ENCODE results near the gene ATP8A2. TPM values are rescaled to one million over a fixed set of nuclear protein-coding genes. Genes with fewer than 3 reads are reported as not detected.

Gene ATP8A2
- total and polyA plus RNA-seq, 10 of the 15 experiments (the other 5 are each of a cell fraction or from before 2014, with no cell fraction given): 0.01 to 0.04 (median 0.04) TPM; not detected in 7

GRCh38 chr13:25662516-25662915 is 290.7 kb downstream of the ATP8A2 start:
- SMC1A ChIA-PET (ENCODE audit: uncharacterized antibody, unreplicated experiment): no interaction called here
- H4K20me1 ChIP-seq (ENCODE audit: control insufficient read depth, insufficient read depth): no peaks in the 10 kb centered on the region
- H3K4me3 ChIP-seq: no peak overlapping the region
- DNase-seq (ENCODE audit: low read depth, low spot score): no peak
- H3K27me3 ChIP-seq (replicated peaks in 1 of 2; ENCODE audit: control insufficient read depth in 2 of 2, insufficient read depth in 2 of 2, low read length in 1 of 2): no peaks in the 10 kb centered on the region; a peak in 1 of 4 replicates
- no peak for FAIRE-seq
- CTCF ChIA-PET: no interaction called here
- no peaks in the 10 kb centered on the region for H3K79me2 ChIP-seq (ENCODE audit: control insufficient read depth, insufficient read depth, low read length)
- TF ChIP-seq HDGF (IDR thresholded peaks at IDR 0.05): no peak
- TF ChIP-seq NR2C2 (IDR thresholded peaks at IDR 0.05; ENCODE audit: borderline replicate concordance, control insufficient read depth, insufficient read length, low read depth): no peak
- no peak for TF ChIP-seq IRF3 (IDR thresholded peaks at IDR 0.05)
- TF ChIP-seq SMAD1 (IDR thresholded peaks at IDR 0.05; ENCODE audit: low read depth, partially characterized antibody): no peak
- no peak for TF ChIP-seq EGR1 (IDR thresholded peaks at IDR 0.05; ENCODE audit: borderline replicate concordance in 1 of 2, low read depth in 2 of 2, low read length in 2 of 2)
- TF ChIP-seq RAD21 (IDR thresholded peaks at IDR 0.05; ENCODE audit: insufficient read depth, low read depth, low read length): no peak
- TF ChIP-seq, protein P1, sequence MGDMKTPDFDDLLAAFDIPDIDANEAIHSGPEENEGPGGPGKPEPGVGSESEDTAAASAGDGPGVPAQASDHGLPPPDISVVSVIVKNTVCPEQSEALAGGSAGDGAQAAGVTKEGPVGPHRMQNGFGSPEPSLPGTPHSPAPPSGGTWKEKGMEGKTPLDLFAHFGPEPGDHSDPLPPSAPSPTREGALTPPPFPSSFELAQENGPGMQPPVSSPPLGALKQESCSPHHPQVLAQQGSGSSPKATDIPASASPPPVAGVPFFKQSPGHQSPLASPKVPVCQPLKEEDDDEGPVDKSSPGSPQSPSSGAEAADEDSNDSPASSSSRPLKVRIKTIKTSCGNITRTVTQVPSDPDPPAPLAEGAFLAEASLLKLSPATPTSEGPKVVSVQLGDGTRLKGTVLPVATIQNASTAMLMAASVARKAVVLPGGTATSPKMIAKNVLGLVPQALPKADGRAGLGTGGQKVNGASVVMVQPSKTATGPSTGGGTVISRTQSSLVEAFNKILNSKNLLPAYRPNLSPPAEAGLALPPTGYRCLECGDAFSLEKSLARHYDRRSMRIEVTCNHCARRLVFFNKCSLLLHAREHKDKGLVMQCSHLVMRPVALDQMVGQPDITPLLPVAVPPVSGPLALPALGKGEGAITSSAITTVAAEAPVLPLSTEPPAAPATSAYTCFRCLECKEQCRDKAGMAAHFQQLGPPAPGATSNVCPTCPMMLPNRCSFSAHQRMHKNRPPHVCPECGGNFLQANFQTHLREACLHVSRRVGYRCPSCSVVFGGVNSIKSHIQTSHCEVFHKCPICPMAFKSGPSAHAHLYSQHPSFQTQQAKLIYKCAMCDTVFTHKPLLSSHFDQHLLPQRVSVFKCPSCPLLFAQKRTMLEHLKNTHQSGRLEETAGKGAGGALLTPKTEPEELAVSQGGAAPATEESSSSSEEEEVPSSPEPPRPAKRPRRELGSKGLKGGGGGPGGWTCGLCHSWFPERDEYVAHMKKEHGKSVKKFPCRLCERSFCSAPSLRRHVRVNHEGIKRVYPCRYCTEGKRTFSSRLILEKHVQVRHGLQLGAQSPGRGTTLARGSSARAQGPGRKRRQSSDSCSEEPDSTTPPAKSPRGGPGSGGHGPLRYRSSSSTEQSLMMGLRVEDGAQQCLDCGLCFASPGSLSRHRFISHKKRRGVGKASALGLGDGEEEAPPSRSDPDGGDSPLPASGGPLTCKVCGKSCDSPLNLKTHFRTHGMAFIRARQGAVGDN (IDR thresholded peaks at IDR 0.05): no peak
- no peak for TF ChIP-seq RELB (IDR thresholded peaks at IDR 0.05; ENCODE audit: low read depth)
- TF ChIP-seq USF2 (IDR thresholded peaks at IDR 0.05; ENCODE audit: borderline replicate concordance, low read depth, low read length): no peak
- no peak for TF ChIP-seq IKZF2 (IDR thresholded peaks at IDR 0.05)
- RAD21 ChIA-PET (ENCODE audit: unreplicated experiment): no interaction called here
- no peaks in the 10 kb centered on the region for H3K36me3 ChIP-seq (ENCODE audit: control insufficient read depth in 2 of 2, insufficient read depth in 2 of 2, low read length in 1 of 2)
- WGBS (ENCODE audit: insufficient coverage, insufficient replicate concordance, low lambda C conversion rate, missing lambda C conversion rate): 0% methylated on average over 1 of the region's 1 CpG
- no peak overlapping the region for H2AFZ ChIP-seq (ENCODE audit: control insufficient read depth, low read depth, low read length)
- intact Hi-C loops (cut with micrococcal nuclease; ENCODE audit: unreplicated experiment): no loop called here
- no peak overlapping the region for H3K9ac ChIP-seq (ENCODE audit: control insufficient read depth, insufficient read depth, low read length)
- POLR2A ChIA-PET: no interaction called here
- H3K27ac ChIP-seq (ENCODE audit: control insufficient read depth, insufficient read depth): no peak overlapping the region
- no peaks in the 10 kb centered on the region for H3K9me3 ChIP-seq (replicated peaks; ENCODE audit: control insufficient read depth, insufficient read depth, low read length)
- no peak for ATAC-seq
- no peaks in the 10 kb centered on the region for H3K4me1 ChIP-seq (ENCODE audit: control insufficient read depth, insufficient read depth, low read length)
- in situ Hi-C loops (cut with MboI): no loop called here
- H3K4me2 ChIP-seq (ENCODE audit: control insufficient read depth, insufficient read depth): no peak overlapping the region
- no TSS peak for BruUV-seq (replicated peaks)

Measured in GM12878 (cell line).